ENCODE results near the gene TAGLN2. TPM values are rescaled to one million over a fixed set of nuclear protein-coding genes. Genes with fewer than 3 reads are reported as not detected.

TAGLN2 gene
- total and polyA plus RNA-seq, 2 experiments from 2014 or later, result 3.8 to 18.5 TPM

DNA sequence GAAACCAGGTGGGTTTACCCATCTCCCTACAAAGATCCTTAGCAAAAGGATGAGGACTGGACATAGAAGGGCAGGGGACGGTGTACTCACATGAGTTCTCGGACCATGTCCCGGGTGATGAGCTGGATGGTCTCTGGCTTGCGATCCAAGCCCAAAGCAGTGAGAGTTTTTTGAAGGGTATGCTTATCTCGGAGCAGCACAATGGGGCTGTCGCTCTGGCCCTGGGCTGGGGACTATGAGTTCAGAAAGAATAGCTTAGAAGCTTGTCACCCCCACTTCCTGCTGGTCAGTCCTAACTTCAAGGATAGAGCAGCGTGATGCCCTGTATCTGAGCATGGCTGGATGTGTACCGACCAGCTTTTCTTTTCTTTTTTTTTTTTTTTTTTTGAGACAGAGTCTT, 34.9 kb downstream of the TAGLN2 start:
- no peaks in the 10 kb centered on the region for H3K9me3 ChIP-seq (ENCODE audit: low read depth)
- DNase-seq (ENCODE audit: low read depth in 1 of 2, low spot score in 1 of 2), result no peak
- no peaks in the 10 kb centered on the region for H3K36me3 ChIP-seq
- H3K4me1 ChIP-seq (ENCODE audit: low read depth), result no peaks in the 10 kb centered on the region
- no peak overlapping the region for H3K4me3 ChIP-seq
- TF ChIP-seq, protein P1, sequence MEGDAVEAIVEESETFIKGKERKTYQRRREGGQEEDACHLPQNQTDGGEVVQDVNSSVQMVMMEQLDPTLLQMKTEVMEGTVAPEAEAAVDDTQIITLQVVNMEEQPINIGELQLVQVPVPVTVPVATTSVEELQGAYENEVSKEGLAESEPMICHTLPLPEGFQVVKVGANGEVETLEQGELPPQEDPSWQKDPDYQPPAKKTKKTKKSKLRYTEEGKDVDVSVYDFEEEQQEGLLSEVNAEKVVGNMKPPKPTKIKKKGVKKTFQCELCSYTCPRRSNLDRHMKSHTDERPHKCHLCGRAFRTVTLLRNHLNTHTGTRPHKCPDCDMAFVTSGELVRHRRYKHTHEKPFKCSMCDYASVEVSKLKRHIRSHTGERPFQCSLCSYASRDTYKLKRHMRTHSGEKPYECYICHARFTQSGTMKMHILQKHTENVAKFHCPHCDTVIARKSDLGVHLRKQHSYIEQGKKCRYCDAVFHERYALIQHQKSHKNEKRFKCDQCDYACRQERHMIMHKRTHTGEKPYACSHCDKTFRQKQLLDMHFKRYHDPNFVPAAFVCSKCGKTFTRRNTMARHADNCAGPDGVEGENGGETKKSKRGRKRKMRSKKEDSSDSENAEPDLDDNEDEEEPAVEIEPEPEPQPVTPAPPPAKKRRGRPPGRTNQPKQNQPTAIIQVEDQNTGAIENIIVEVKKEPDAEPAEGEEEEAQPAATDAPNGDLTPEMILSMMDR (IDR thresholded peaks at IDR 0.05; ENCODE audit: low read depth, low read length), result no peak
- no peaks in the 10 kb centered on the region for H3K27me3 ChIP-seq
- H3K27ac ChIP-seq, result no peak overlapping the region

DNA sequence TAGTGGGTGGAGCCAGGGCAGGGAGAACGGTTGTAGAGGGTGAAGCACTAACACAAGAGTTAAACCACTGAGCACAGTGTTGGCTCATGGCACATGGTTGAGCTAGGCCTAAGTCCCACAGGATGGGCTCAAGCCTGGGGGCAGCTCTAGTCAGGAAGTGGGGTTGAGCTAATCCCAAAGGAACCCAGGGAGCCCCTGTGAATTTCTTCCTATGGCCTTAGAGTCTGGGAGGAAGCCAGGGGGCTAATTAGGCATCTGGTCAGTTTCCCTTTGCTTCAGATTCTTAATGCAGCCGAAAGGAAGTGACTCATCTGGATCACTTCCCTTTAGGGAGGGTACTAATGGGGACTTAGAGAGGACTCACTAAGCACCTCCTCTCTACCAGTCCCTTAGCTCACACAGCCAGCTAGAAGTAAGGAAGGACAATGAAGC, 35.5 kb downstream of the TAGLN2 start:
- no peaks in the 10 kb centered on the region for H3K9me3 ChIP-seq (ENCODE audit: low read depth)
- DNase-seq (ENCODE audit: low read depth in 1 of 2, low spot score in 1 of 2), result peak in 1 of 2 donors; percentile 90
- no peaks in the 10 kb centered on the region for H3K36me3 ChIP-seq
- H3K27me3 ChIP-seq, result no peaks in the 10 kb centered on the region
- no peaks in the 10 kb centered on the region for H3K4me1 ChIP-seq (ENCODE audit: low read depth)
- no peak overlapping the region for H3K4me3 ChIP-seq
- no peak overlapping the region for H3K27ac ChIP-seq
- TF ChIP-seq, protein P1 (IDR thresholded peaks at IDR 0.05; ENCODE audit: low read depth, low read length), result no peak

DNA sequence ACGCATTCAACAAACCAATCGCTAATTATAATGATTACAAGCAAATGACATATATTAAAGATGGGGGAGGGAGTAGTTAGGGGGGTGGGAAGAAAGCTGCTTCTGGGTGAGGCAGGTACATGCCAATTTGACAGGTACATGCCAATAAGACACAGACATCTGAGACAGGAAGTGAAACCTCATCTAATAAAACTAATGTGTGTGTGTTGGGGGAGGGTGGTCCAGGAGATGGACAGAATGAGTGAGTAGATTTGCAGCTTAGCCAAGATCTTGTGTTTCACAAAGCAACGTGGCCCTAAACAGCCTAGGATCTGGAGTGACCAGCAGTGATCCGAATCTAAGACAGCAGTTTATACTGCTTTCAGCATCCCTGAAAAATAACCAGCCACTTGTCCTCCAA, 36.1 kb downstream of the TAGLN2 start:
- Histone ChIP-seq H3K4me3 (no peak overlapping the region), H3K36me3 (no peaks in the 10 kb centered on the region), H3K9me3 (ENCODE audit: low read depth) (no peaks in the 10 kb centered on the region), H3K4me1 (ENCODE audit: low read depth) (no peaks in the 10 kb centered on the region), H3K27me3 (no peaks in the 10 kb centered on the region), H3K27ac (no peak overlapping the region)
- DNase-seq (ENCODE audit: low read depth in 1 of 2, low spot score in 1 of 2), result no peak
- TF ChIP-seq, protein P1 (IDR thresholded peaks at IDR 0.05; ENCODE audit: low read depth, low read length), result no peak

DNA sequence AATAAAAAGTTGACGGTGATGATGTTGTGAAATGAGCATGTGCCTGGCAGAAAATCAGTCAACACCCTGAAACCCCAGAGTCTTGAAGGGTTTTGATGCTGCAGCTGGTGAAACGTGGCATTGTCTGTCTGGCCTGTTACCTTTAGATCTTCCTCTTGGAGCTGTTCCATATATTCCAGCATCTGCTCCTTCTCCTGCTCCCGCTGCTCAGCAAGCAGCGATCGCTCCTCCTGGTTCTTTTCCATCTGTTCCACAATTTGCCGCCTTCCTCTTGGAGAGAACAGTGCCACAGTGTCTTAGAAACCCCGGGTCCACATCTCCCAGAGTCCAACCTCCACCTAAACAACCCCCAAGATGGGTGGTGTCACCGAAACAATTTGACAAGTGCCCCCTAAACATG, 41.0 kb downstream of the TAGLN2 start:
- Histone ChIP-seq H3K27ac (no peak overlapping the region), H3K27me3 (no peaks in the 10 kb centered on the region), H3K4me1 (ENCODE audit: low read depth) (no peaks in the 10 kb centered on the region), H3K36me3 (no peaks in the 10 kb centered on the region), H3K4me3 (no peak overlapping the region), H3K9me3 (ENCODE audit: low read depth) (no peaks in the 10 kb centered on the region)
- TF ChIP-seq, protein P1 (IDR thresholded peaks at IDR 0.05; ENCODE audit: low read depth, low read length), result no peak
- DNase-seq (ENCODE audit: low read depth in 1 of 2, low spot score in 1 of 2), result no peak

DNA sequence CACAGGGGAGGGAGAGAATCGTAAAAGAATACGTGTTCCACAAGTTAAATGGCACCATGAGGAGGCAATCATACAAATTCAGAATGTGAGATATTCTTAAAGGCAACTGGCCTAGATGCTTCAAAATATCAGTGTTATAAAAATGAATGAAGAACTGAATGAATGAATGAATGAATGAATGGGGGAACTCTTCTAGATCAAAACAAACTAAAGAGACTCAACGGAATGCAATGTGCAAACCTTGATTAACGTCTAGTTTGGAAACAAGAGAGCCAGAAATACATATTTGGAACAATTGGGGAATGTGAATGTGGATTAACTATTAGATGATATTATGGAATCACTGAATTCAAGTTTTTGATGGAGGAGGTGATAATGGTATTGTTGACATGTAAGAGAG, 42.2 kb downstream of the TAGLN2 start:
- Histone ChIP-seq H3K9me3 (ENCODE audit: low read depth) (no peaks in the 10 kb centered on the region), H3K27me3 (no peaks in the 10 kb centered on the region), H3K27ac (no peak overlapping the region), H3K36me3 (no peaks in the 10 kb centered on the region), H3K4me1 (ENCODE audit: low read depth) (no peaks in the 10 kb centered on the region), H3K4me3 (no peak overlapping the region)
- DNase-seq (ENCODE audit: low read depth in 1 of 2, low spot score in 1 of 2), result no peak
- TF ChIP-seq, protein P1 (IDR thresholded peaks at IDR 0.05; ENCODE audit: low read depth, low read length), result no peak

DNA sequence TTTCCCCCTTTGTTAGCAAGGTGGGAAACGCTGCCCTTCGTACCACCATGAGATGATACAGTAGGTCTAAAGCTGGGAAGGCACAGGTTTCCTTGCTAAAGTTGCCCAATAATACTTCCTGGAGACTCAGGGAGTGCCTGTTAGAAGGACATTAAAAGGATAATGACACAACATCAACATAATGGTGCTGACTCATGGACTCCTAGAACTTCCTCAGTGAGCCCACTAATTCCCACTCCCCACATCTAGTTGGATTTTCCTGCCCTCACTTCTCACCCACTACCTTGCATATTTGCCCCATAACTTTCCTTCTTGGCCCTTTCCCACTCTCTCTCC, 42.8 kb downstream of the TAGLN2 start:
- TF ChIP-seq, protein P1 (IDR thresholded peaks at IDR 0.05; ENCODE audit: low read depth, low read length), result no peak
- DNase-seq (ENCODE audit: low read depth in 1 of 2, low spot score in 1 of 2), result peak in 1 of 2 donors; percentile 14
- H3K9me3 ChIP-seq (ENCODE audit: low read depth), result no peaks in the 10 kb centered on the region
- no peak overlapping the region for H3K27ac ChIP-seq
- H3K4me3 ChIP-seq, result no peak overlapping the region
- H3K36me3 ChIP-seq, result no peaks in the 10 kb centered on the region
- no peaks in the 10 kb centered on the region for H3K4me1 ChIP-seq (ENCODE audit: low read depth)
- no peaks in the 10 kb centered on the region for H3K27me3 ChIP-seq

Data from cardiac muscle cell (in vitro differentiated cells and primary cell).